MG63 (cell line): ENCODE measurements around the gene PCDHA10. TPM values are rescaled to one million over a fixed set of nuclear protein-coding genes. Genes with fewer than 3 reads are reported as not detected.
"Not testable (repeated sequence)": the region's sequence is repeated elsewhere in the genome, so short reads cannot be mapped to it uniquely, and the experiment has no call there.

Experiments
- DNase-seq: peaks from one replicate; pipeline ENCODE4 v3.0.0-alpha.2; 2020
- H3K27me3 ChIP-seq: fragments of 250-450 bp; sonication (Bioruptor Pico); 2 replicates; pipeline ENCODE4 v1.5.1; 2020; ENCODE audit warnings: mild to moderate bottlenecking, moderate library complexity
- H3K36me3 ChIP-seq: fragments of 250-450 bp; sonication (Bioruptor Pico); 2 replicates; pipeline ENCODE4 v1.5.1; 2020; ENCODE audit warnings: mild to moderate bottlenecking, moderate library complexity
- H3K4me3 ChIP-seq: fragments of 250-450 bp; sonication (Bioruptor Pico); 2 replicates; pipeline ENCODE4 v1.5.1; 2020; ENCODE audit warnings: mild to moderate bottlenecking, moderate library complexity
- H3K9me3 ChIP-seq: fragments of 250-450 bp; sonication (Bioruptor Pico); 2 replicates; pipeline ENCODE4 v1.5.1; 2020; ENCODE audit warnings: mild to moderate bottlenecking, moderate library complexity
- total RNA-seq: library from RNA; depleted of rRNA; stranded (reverse); fragments of >200 nt; shearing (Covaris generic); gene quantifications from 2 replicates; pipeline ENCODE4 v1.2.3, GENCODE V29; 2014; ENCODE audit warnings: low replicate concordance; rRNA removed

The PCDHA10 gene
- total RNA-seq = not detected in 2 replicates

GRCh38 chr5:140855772-140856674 lies at the start of gene PCDHA10:
PCDHA10 (plus strand) TSS chr5:140855897; CDS start chr5:140856049, 152 bp downstream.
- Histone ChIP-seq H3K27me3 (peaks cover 5% of the 10 kb centered on the region), H3K4me3 (no peak within 1 kb of the TSS), H3K36me3 (no peaks in the 10 kb centered on the region), H3K9me3 (no peaks in the 10 kb centered on the region)
- DNase-seq = no peak

DNA sequence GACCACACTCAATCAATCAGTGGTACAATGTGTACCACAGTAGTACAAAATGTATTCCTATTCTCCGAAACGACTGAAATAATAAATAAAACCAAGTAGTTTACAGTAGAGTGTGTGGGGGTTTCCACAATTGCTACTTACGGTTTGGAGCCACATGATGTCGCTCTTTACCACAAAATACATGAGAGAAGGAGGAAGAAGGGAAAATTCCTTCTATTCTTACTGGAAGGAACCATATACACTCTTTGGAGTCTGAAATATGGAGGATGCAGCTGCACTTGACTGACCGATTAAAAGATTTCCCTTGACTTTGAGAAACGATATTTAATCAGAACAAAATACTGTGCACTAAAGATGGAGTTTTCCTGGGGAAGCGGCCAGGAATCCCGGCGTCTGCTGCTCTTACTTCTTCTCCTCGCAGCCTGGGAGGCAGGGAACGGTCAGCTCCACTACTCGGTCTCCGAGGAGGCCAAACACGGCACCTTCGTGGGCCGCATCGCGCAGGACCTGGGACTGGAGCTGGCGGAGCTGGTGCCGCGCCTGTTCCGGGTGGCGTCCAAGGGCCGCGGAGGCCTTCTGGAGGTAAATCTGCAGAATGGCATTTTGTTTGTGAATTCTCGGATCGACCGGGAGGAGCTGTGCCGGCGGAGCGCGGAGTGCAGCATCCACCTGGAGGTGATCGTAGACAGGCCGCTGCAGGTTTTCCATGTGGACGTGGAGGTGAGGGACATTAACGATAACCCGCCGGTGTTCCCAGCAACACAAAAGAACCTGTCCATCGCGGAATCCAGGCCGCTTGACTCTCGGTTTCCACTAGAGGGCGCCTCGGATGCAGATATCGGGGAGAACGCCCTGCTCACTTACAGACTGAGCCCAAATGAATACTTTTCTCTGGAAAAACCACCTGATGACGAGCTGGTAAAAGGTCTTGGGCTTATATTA lies 48.6 kb upstream of the PCDHA10 start, which contains the start of gene PCDHA4:
TSS of gene PCDHA4 (plus strand) at position 235 of the 942 bp plus-strand sequence.
- no peaks in the 10 kb centered on the region for H3K36me3 ChIP-seq
- DNase-seq = no peak
- no peaks in the 10 kb centered on the region for H3K27me3 ChIP-seq
- H3K4me3 ChIP-seq = no peak within 1 kb of the TSS
- 0 out of 2 replicates have a peak, but pooled peaks cover 2% of the 10 kb centered on the region for H3K9me3 ChIP-seq

- H3K4me3 ChIP-seq, H3K36me3 ChIP-seq, H3K27me3 ChIP-seq, H3K9me3 ChIP-seq, DNase-seq: not testable (repeated sequence)
Observed at GRCh38 chr5:140808241-140808888, 47.3 kb upstream of the PCDHA10 start.

- H3K27me3 ChIP-seq = no peaks in the 10 kb centered on the region
- H3K36me3 ChIP-seq = no peaks in the 10 kb centered on the region
- DNase-seq = no peak
- no peak overlapping the region for H3K4me3 ChIP-seq
- 0 out of 2 replicates have a peak, but pooled peaks cover 2% of the 10 kb centered on the region for H3K9me3 ChIP-seq
Observed at GRCh38 chr5:140808889-140809291, 46.8 kb upstream of the PCDHA10 start.

- H3K27me3 ChIP-seq = 0 out of 2 replicates have a peak, but pooled peaks cover 2% of the 10 kb centered on the region
Observed at GRCh38 chr5:140821375-140822280, 34.1 kb upstream of the PCDHA10 start, which contains the start of gene PCDHA5. PCDHA5 (plus strand) TSS chr5:140821613.

DNA sequence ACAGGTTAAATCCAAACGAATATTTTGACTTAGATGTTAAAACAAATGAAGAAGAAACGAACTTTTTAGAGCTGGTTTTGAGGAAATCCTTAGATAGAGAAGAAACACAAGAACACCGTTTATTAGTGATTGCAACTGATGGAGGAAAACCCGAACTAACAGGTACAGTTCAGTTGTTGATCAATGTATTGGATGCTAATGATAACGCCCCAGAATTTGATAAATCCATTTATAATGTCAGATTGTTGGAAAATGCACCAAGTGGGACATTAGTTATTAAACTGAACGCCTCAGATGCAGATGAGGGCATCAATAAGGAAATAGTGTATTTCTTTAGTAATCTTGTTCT lies 33.4 kb upstream of the PCDHA10 start:
- 0 out of 2 replicates have a peak, but pooled peaks cover 3% of the 10 kb centered on the region for H3K27me3 ChIP-seq
- no peak overlapping the region for H3K4me3 ChIP-seq
- H3K9me3 ChIP-seq = no peaks in the 10 kb centered on the region
- H3K36me3 ChIP-seq = no peaks in the 10 kb centered on the region
- no peak for DNase-seq

More at GRCh38 chr5:140821375-140822280, 34.1 kb upstream of the PCDHA10 start, which contains the start of gene PCDHA5:
- Histone ChIP-seq H3K9me3 (no peaks in the 10 kb centered on the region), H3K36me3 (no peaks in the 10 kb centered on the region), H3K4me3 (no peak within 1 kb of the TSS)
- DNase-seq = no peak

GRCh38 chr5:140822969-140823368 lies 32.7 kb upstream of the PCDHA10 start:
- not testable (repeated sequence) for H3K36me3 ChIP-seq, H3K9me3 ChIP-seq, DNase-seq, H3K4me3 ChIP-seq, H3K27me3 ChIP-seq

DNA sequence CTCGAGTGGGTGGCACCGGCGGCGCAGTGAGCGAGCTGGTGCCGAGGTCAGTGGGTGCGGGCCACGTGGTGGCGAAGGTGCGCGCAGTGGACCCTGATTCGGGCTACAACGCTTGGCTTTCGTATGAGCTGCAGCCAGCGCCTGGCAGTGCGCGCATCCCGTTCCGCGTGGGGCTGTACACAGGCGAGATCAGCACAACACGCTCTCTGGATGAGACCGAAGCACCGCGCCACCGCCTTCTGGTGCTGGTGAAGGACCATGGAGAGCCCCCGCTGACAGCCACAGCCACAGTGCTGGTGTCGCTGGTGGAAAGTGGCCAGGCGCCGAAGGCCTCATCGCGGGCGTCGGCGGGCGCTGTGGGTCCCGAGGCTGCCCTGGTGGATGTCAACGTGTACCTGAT lies 32.2 kb upstream of the PCDHA10 start:
- no peak for DNase-seq
- H3K4me3 ChIP-seq = no peak overlapping the region
- H3K27me3 ChIP-seq = 0 out of 2 replicates have a peak, but pooled peaks cover 3% of the 10 kb centered on the region
- H3K9me3 ChIP-seq = no peaks in the 10 kb centered on the region
- no peaks in the 10 kb centered on the region for H3K36me3 ChIP-seq

DNA sequence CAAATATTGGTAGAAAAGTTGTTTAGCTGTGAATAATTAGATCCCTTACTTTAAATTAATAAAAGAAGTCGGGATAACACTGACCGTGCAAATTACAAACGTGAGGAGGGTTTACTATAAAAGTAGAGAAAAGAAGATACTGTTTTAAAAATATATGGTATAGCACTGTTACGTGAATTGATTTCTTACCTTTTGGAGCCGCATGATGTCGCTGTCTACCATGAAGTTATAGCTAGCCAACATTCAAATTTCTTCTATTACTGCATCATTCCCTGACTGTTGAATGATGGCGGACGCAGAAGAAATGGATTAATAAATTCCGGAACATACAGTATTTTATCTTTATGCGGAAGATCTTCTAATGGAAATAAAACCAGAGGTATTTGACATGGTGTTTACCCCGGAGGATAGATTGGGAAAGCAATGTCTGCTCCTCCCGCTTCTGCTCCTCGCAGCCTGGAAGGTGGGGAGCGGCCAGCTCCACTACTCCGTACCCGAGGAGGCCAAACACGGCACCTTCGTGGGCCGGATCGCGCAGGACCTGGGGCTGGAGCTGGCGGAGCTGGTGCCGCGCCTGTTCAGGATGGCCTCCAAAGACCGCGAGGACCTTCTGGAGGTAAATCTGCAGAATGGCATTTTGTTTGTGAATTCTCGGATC lies 27.9 kb upstream of the PCDHA10 start, which contains the start of gene PCDHA6:
TSS of gene PCDHA6 (plus strand) at position 257 of the 658 bp plus-strand sequence. CDS start at position 389, 132 bp downstream.
- H3K4me3 ChIP-seq = no peak within 1 kb of the TSS
- no peaks in the 10 kb centered on the region for H3K9me3 ChIP-seq
- no peaks in the 10 kb centered on the region for H3K36me3 ChIP-seq
- no peak for DNase-seq
- peaks cover 6% of the 10 kb centered on the region for H3K27me3 ChIP-seq

- Histone ChIP-seq H3K4me3 (no peak overlapping the region), H3K27me3 (peaks cover 9% of the 10 kb centered on the region), H3K9me3 (no peaks in the 10 kb centered on the region), H3K36me3 (no peaks in the 10 kb centered on the region)
- no peak for DNase-seq
Observed at GRCh38 chr5:140828362-140828737, 27.3 kb upstream of the PCDHA10 start.

DNA sequence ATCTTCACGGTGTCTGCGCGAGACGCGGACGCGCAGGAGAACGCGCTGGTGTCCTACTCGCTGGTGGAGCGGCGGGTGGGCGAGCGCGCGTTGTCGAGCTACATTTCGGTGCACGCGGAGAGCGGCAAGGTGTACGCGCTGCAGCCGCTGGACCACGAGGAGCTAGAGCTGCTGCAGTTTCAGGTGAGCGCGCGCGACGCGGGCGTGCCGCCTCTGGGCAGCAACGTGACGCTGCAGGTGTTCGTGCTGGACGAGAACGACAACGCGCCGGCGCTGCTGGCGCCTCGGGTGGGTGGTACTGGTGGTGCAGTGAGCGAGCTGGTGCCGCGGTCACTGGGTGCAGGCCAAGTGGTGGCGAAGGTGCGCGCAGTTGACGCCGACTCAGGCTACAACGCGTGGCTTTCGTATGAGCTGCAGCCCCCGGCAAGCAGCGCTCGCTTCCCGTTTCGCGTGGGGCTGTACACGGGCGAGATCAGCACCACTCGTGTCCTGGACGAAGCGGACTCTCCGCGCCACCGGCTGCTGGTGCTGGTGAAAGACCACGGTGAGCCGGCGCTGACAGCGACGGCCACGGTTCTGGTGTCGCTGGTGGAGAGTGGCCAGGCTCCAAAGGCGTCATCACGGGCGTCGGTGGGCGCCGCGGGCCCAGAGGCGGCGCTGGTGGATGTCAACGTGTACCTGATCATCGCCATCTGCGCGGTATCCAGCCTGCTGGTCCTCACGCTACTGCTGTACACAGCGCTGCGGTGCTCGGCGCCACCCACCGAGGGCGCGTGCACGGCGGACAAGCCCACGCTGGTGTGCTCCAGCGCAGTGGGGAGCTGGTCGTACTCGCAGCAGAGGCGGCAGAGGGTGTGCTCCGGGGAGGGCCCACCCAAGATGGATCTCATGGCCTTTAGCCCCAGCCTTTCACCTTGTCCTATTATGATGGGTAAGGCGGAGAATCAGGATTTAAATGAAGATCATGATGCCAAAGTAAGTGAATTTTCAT lies 25.9 kb upstream of the PCDHA10 start:
- not testable (repeated sequence) for H3K4me3 ChIP-seq, DNase-seq, H3K27me3 ChIP-seq, H3K9me3 ChIP-seq, H3K36me3 ChIP-seq

GRCh38 chr5:140833993-140834392 lies 21.7 kb upstream of the PCDHA10 start, which contains the start of gene PCDHA7:
PCDHA7 (plus strand) TSS chr5:140834269; CDS start chr5:140834384, 115 bp downstream.
- peaks cover 7% of the 10 kb centered on the region for H3K27me3 ChIP-seq
- no peaks in the 10 kb centered on the region for H3K36me3 ChIP-seq
- no peak for DNase-seq
- H3K4me3 ChIP-seq = no peak within 1 kb of the TSS
- H3K9me3 ChIP-seq = peaks cover 8% of the 10 kb centered on the region

GRCh38 chr5:140834439-140835008 lies 21.2 kb upstream of the PCDHA10 start:
- not testable (repeated sequence) for H3K9me3 ChIP-seq, H3K36me3 ChIP-seq, H3K4me3 ChIP-seq, DNase-seq, H3K27me3 ChIP-seq
